Activated T-helper 1 cell treated with anti-CD3 and anti-CD28 coated beads, Interleukin-12 subunit alpha, Interleukin-12 subunit beta, Interleukin-2, Interleukin-4 antibody, amounts not matched to agents 30 ng/mL and 10 ng/mL and 1 ng/mL, durations not matched to agents 14 hours and 24 hours and 36 hours (primary cell): ENCODE results near the gene STAG1. TPM values are rescaled to one million over a fixed set of nuclear protein-coding genes. Genes with fewer than 3 reads are reported as not detected.
"Not testable (repeated sequence)": the region's sequence is repeated elsewhere in the genome, so short reads cannot be mapped to it uniquely, and the experiment has no call there.

Source experiments
- DNase-seq: peaks from one replicate; pipeline ENCODE4 v3.0.0; 2021; ENCODE audit warnings: low spot score
- H3K27ac Mint-ChIP-seq: one replicate; pipeline ENCODE4 v1.8.0; 2021; ENCODE audit warnings: mild to moderate bottlenecking, mixed read lengths
- H3K27me3 Mint-ChIP-seq: one replicate; pipeline ENCODE4 v1.8.0; 2022; ENCODE audit warnings: mild to moderate bottlenecking, moderate library complexity, mixed read lengths; ENCODE audit not compliant: insufficient read depth
- H3K36me3 Mint-ChIP-seq: one replicate; pipeline ENCODE4 v1.8.0; 2021; ENCODE audit warnings: low read depth, mixed read lengths
- H3K4me1 Mint-ChIP-seq: one replicate; pipeline ENCODE4 v1.8.0; 2021; ENCODE audit warnings: low read depth, mixed read lengths
- H3K4me3 Mint-ChIP-seq: one replicate; pipeline ENCODE4 v1.8.0; 2021; ENCODE audit warnings: mild to moderate bottlenecking, moderate library complexity, mixed read lengths
- H3K9me3 Mint-ChIP-seq: one replicate; pipeline ENCODE4 v1.8.0; 2021; ENCODE audit warnings: mixed read lengths
- intact Hi-C: fragments of 100-400 bp; cut with micrococcal nuclease; formaldehyde crosslinking; loops from one replicate; pipeline ENCODE4 v1.15.1; 2024
- total RNA-seq: library from RNA; stranded (reverse); gene quantifications from 2 replicates; pipeline ENCODE4 v1.2.3, GENCODE V29; 2022

Gene STAG1
- total RNA-seq, 1 donor from 2014 or later = 47.1 TPM

- intact Hi-C loops = no loop called here
- no peak for DNase-seq
- H3K27me3 Mint-ChIP-seq = no peaks in the 10 kb centered on the region
- peaks cover 24% of the 10 kb centered on the region for H3K36me3 Mint-ChIP-seq
- H3K4me3 Mint-ChIP-seq = no peak overlapping the region
- no peaks in the 10 kb centered on the region for H3K4me1 Mint-ChIP-seq
- H3K27ac Mint-ChIP-seq = no peak overlapping the region
- H3K9me3 Mint-ChIP-seq = no peaks in the 10 kb centered on the region
These were observed 374.7 kb downstream of the STAG1 start for GRCh38 chr3:136377508-136377907.

DNA sequence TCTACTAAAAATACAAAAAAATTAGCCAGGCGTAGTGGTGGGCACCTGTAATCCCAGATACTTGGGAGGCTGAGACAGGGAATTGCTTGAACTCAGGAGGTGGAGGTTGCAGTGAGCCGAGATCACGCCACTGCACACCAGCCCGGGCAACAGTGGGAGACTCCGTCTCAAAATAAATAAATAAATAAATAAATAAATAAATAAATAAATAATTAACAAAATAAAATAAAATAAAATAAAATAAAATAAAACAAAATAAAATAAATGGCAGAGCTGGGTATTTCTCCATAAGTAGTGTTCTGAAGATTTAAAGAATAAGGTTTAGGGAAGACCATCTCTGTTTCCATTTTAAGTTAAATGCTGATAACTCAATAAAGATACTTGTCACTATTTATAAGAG is 376.4 kb downstream of the STAG1 start:
- H3K27me3 Mint-ChIP-seq, DNase-seq, H3K4me3 Mint-ChIP-seq, H3K4me1 Mint-ChIP-seq, H3K27ac Mint-ChIP-seq, H3K9me3 Mint-ChIP-seq, intact Hi-C loops: not testable (repeated sequence)
- H3K36me3 Mint-ChIP-seq = peaks cover 28% of the 10 kb centered on the region

- H3K9me3 Mint-ChIP-seq = no peaks in the 10 kb centered on the region
- no peaks in the 10 kb centered on the region for H3K27me3 Mint-ChIP-seq
- H3K27ac Mint-ChIP-seq = no peak overlapping the region
- H3K4me1 Mint-ChIP-seq = peaks cover 12% of the 10 kb centered on the region
- no peak for DNase-seq
- intact Hi-C loops = no loop called here
- H3K4me3 Mint-ChIP-seq = no peak overlapping the region
- peaks cover 20% of the 10 kb centered on the region for H3K36me3 Mint-ChIP-seq
These were observed 385.9 kb downstream of the STAG1 start for GRCh38 chr3:136366289-136366688.

DNA sequence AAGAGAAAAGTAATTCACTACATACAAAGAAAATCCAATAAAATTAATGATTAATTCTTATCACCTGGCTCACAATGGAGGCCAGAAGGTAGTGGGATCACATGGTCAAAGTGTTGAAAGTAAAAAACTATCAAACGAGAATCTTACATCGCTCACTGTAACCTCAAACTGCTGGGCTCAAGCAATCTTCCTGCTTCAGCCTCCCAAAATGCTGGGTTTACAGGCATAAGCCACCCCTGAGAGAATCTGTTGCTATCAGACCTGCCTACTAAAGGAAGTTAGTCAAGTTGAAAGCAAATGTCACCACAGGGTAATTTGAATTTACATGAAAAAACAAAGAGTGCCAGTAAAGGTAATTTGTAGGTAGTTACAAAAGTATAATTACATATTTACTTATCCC is 398.7 kb downstream of the STAG1 start:
- no peak overlapping the region for H3K4me3 Mint-ChIP-seq
- peak overlapping the region; percentile 49 for H3K27ac Mint-ChIP-seq
- peaks cover 20% of the 10 kb centered on the region for H3K4me1 Mint-ChIP-seq
- DNase-seq = peak; percentile 6
- peaks cover 13% of the 10 kb centered on the region for H3K9me3 Mint-ChIP-seq
- intact Hi-C loops = loop anchor here (2.0 to 5.0 kb wide), 3 partner anchors 103 to 399 kb away; partner anchors contain the start of genes PCCB and STAG1
- peaks cover 29% of the 10 kb centered on the region for H3K36me3 Mint-ChIP-seq
- H3K27me3 Mint-ChIP-seq = no peaks in the 10 kb centered on the region

GRCh38 chr3:136351905-136352304 is 400.3 kb downstream of the STAG1 start:
- Mint-ChIP-seq H3K27me3 (no peaks in the 10 kb centered on the region), H3K9me3 (peaks cover 13% of the 10 kb centered on the region), H3K36me3 (peaks cover 27% of the 10 kb centered on the region), H3K4me1 (peaks cover 20% of the 10 kb centered on the region), H3K27ac (no peak overlapping the region), H3K4me3 (no peak overlapping the region)
- no peak for DNase-seq
- intact Hi-C loops = loop anchor here (2.0 to 5.0 kb wide), 3 partner anchors 101 to 401 kb away; partner anchors contain the start of genes PCCB and STAG1

DNA sequence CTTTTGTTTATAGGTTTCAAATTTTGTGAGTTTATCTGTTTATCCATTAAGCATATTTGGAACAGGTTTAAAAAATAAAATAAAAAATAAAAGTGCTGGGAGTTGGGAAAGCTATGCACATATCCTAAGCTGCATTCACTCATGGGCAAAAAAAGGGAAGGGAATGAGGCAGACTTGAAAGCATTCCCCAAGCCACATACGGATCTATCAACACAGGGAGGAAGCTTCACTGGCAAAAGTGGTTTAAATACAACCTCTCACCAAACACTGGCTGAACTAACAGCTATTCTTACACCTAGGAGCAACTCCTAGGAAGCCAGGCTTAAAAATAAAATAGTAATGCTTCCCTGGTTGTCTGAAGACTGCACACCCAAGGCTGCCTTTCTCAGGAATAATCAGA is 400.8 kb downstream of the STAG1 start:
- intact Hi-C loops = loop anchor here (5.0 kb wide), 1 partner anchor 274 kb away; no protein-coding TSS in a partner anchor
- Mint-ChIP-seq H3K4me3 (no peak overlapping the region), H3K36me3 (peaks cover 27% of the 10 kb centered on the region), H3K27me3 (no peaks in the 10 kb centered on the region), H3K9me3 (peaks cover 13% of the 10 kb centered on the region), H3K4me1 (peaks cover 20% of the 10 kb centered on the region), H3K27ac (no peak overlapping the region)
- DNase-seq = no peak

DNA sequence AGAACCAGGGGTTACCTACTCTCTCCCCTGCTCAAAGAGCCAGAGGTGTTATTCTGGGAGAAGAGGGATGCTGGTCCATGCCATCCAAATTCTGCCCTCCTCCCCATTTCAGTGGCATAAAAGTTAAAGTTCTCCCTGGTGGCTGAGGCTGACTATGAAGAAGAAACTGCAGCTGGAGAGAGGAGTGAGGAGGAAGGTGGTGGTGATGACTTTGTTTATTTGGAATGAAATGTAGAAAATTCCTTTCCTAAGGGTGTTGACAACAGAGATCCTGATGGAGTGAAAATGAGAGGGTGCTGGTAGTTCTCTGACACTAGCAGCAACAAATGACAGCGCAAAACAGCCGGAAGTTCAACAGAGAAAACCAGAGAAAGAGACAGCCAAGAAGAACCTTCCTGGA is 401.6 kb downstream of the STAG1 start:
- Mint-ChIP-seq H3K4me3 (no peak overlapping the region), H3K4me1 (peaks cover 20% of the 10 kb centered on the region), H3K9me3 (peaks cover 7% of the 10 kb centered on the region), H3K27me3 (no peaks in the 10 kb centered on the region), H3K27ac (no peak overlapping the region), H3K36me3 (peaks cover 25% of the 10 kb centered on the region)
- intact Hi-C loops = loop anchor here (5.0 kb wide), 1 partner anchor 273 kb away; no protein-coding TSS in a partner anchor
- no peak for DNase-seq

DNA sequence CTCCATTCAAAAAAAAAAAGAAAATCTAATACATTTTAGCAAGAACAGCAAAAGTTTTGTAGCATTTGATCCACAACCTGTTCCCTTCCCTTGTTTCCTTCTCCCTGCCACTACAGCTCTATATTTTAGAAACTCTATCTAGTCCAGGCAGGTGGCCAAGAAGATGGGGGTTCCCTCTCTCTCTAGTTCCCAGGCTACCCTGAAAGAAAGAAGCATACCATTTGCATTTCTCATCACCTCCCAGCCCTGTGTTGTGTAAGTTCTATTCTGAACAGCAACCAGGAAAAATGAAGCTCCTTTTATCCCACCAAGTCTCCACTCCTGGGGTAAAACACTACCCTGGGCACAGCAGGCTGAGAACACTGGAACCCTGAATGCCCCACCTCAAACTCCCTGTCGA is 402.0 kb downstream of the STAG1 start:
- DNase-seq = no peak
- Mint-ChIP-seq H3K27ac (no peak overlapping the region), H3K27me3 (no peaks in the 10 kb centered on the region), H3K36me3 (peaks cover 22% of the 10 kb centered on the region), H3K9me3 (peaks cover 3% of the 10 kb centered on the region), H3K4me3 (no peak overlapping the region), H3K4me1 (peaks cover 20% of the 10 kb centered on the region)
- intact Hi-C loops = loop anchor here (5.0 kb wide), 1 partner anchor 273 kb away; no protein-coding TSS in a partner anchor

DNA sequence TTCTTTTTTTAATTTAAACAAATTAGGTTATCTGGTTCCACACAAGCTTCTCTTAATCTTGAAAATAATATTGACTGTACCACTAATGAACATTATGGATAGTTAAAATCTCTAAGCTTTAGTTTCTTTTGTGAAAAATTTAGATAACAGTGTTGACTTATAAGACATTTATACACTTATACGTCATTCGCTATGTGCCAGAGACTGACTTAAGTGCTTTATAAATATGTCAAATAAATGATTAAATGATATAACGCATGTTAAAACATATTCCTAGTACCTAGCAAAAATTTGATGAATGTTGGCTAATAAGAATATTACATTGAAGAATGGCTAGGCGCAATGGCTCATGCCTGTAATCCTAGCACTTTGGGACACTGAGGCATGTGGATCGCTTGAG is 405.7 kb downstream of the STAG1 start:
- Mint-ChIP-seq H3K27ac (no peak overlapping the region), H3K9me3 (no peaks in the 10 kb centered on the region), H3K36me3 (peaks cover 24% of the 10 kb centered on the region), H3K4me3 (no peak overlapping the region), H3K27me3 (no peaks in the 10 kb centered on the region), H3K4me1 (peaks cover 6% of the 10 kb centered on the region)
- intact Hi-C loops = no loop called here
- DNase-seq = no peak

DNA sequence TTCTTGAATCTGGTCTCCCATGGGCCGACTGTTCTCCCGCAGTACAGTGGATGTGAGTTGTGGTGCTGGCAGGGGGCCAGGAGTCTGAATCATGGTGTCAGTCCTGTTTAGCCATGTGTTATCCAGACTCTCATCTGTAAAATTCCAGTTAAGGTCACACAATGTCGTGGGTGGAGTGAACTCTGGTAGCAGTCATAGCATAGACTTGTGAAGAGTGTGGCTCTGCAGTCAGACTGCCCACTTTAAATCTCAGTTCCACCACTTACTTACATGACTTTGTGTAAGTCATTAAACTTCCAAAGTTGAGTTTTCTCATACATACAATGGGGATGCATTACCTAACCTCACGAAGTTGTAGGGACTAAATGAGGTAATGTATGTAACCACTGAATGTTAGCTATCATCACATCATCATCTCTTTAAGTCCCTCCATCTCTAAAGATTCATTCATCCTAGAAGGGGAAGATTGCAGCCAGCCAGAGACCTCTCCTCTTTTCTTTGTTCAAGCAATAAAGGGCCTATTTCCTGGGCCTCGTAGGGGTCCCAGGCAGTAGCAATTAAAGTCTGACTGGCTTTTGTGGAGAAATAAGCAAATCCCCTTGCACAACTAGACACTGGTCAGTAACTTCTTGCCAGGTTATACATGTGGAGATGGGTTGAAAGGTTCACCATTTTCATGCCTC is 408.2 kb downstream of the STAG1 start:
- Mint-ChIP-seq H3K27ac (no peak overlapping the region), H3K9me3 (no peaks in the 10 kb centered on the region), H3K4me3 (no peak overlapping the region), H3K27me3 (no peaks in the 10 kb centered on the region), H3K4me1 (peaks cover 6% of the 10 kb centered on the region), H3K36me3 (peaks cover 32% of the 10 kb centered on the region)
- intact Hi-C loops = no loop called here
- no peak for DNase-seq

- Mint-ChIP-seq H3K27ac (no peak overlapping the region), H3K27me3 (no peaks in the 10 kb centered on the region), H3K4me1 (peaks cover 6% of the 10 kb centered on the region), H3K36me3 (peaks cover 31% of the 10 kb centered on the region), H3K4me3 (no peak overlapping the region), H3K9me3 (no peaks in the 10 kb centered on the region)
- no peak for DNase-seq
- intact Hi-C loops = no loop called here
These were observed 408.7 kb downstream of the STAG1 start for GRCh38 chr3:136343446-136343845.

GRCh38 chr3:136336329-136337100 is 415.7 kb downstream of the STAG1 start:
- H3K4me3 Mint-ChIP-seq = no peak overlapping the region
- no peak overlapping the region for H3K27ac Mint-ChIP-seq

DNA sequence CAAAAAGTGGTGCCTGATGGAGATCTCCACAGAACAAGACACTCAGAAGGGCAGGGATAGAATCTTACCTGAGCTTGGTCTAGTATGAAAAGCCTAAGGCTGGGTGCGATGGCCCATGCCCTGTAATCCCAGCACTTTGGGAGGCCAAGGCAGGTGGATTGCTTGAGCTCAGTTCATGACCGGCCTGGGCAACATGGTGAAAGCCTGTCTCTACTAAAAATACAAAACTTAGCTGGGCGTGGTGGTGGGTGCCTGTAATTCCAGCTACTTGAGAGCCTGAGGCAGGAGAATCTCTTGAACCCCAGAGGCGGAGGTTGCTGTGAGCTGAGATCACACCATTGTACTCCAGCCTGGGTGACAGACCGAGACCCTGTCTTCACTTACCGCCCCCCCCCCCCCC is 417.5 kb downstream of the STAG1 start:
- H3K27me3 Mint-ChIP-seq, H3K4me3 Mint-ChIP-seq, DNase-seq, intact Hi-C loops, H3K27ac Mint-ChIP-seq, H3K9me3 Mint-ChIP-seq: not testable (repeated sequence)
- Mint-ChIP-seq H3K36me3 (peaks cover 34% of the 10 kb centered on the region), H3K4me1 (peaks cover 11% of the 10 kb centered on the region)

More at GRCh38 chr3:136336329-136337100, 415.7 kb downstream of the STAG1 start:
- no peaks in the 10 kb centered on the region for H3K9me3 Mint-ChIP-seq
- no peak for DNase-seq
- intact Hi-C loops = no loop called here
- peaks cover 11% of the 10 kb centered on the region for H3K4me1 Mint-ChIP-seq
- H3K27me3 Mint-ChIP-seq = no peaks in the 10 kb centered on the region
- H3K36me3 Mint-ChIP-seq = peaks cover 39% of the 10 kb centered on the region
